T-helper 2 cell (primary cell): ENCODE results near the gene MPL.

Source experiments
- DNase-seq, 5 experiments: peaks; one replicate each; pipeline versions ENCODE4 v3.0.0 to v3.0.0-alpha.2; 2012 to 2022

The MPL gene

DNA sequence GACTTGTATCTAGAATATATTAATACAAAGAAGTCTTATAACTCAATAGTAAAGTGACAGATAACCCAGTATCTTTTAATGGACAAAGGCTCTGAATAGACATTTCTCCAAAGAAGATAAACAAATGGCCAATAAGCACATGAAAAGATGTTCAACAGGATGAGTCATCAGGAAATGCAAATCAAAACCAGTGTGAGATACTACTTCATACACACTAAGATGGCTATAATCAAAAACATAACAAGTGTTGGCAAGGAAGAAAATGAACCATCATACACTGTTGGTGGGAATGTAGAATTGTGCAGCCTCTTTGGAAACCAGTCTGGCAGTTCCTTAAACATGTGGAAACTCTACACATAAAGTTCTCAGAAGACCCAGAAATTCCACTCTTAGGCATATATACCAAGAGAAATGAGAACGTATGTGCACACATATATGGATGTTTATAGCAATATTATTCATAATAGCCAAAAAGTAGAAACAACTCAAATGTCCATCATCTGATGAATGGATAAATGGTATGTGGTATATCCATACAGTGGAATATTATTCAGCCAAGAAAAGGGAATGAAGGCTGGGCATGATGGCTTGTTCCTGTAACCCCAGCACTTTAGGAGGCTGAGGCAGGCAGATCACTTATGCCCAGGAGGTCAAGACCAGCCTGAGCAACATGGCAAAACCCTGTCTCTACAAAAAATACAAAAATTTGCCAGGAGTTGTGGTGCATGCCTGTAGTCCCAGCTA, 9.9 kb upstream of the MPL start:
- no peak for DNase-seq

DNA sequence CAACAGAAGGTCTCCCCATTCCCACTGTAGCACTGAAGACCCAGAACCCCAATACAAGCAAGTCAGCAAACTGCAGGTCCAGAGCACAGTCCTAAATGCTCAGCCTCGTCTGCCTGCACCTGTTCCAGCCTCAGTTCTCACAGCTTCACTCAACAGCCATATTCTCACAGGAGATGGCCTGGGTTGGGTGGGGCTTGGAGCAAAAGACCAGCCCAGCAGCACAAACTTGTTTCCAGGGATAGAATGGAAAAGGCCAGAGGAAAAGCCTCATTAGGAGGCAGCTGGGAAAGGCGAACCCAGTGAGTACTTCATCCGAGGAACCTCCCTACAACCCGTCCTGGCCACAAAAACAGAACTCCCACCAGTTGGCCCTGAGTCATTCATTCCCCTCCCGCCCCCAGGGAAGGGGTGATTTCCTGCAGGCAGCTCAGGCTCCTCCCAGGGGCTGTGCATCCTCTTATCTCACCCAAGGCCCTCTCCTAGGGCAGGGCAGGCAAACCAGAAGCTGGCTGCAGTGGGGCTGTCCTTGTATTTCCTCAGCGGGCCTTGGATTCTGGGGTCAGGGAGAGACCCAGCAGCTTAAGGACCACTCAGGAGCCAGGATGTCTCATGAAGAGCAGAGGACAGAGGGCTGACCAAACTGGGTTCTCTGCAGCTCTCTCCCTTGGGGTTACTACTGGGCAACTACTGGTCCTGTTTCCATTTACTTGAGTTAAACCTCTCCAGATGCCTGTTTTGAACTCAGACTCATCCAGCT, 7.4 kb upstream of the MPL start:
- DNase-seq: peak in 1 of 5 experiments; percentile 42

DNA sequence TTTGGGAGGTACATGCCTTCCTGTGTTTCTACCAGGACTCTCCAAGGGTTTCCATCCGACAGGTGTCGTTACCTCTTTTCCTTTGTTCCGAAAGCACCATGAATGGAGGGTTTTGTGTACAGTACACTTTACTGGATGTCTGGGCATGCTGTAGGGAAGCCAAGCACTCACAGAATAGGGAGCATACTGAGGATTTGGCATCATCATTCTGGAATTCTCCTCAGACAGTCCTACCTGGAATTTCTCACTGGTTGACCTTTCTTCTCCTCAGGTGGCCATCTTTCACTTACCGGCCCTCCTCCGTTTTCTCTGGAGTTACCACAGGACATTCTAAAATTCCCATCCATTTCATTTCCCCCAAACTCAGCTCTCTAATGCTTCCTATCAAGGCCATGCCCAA, 5.9 kb upstream of the MPL start:
- no peak for DNase-seq

DNA sequence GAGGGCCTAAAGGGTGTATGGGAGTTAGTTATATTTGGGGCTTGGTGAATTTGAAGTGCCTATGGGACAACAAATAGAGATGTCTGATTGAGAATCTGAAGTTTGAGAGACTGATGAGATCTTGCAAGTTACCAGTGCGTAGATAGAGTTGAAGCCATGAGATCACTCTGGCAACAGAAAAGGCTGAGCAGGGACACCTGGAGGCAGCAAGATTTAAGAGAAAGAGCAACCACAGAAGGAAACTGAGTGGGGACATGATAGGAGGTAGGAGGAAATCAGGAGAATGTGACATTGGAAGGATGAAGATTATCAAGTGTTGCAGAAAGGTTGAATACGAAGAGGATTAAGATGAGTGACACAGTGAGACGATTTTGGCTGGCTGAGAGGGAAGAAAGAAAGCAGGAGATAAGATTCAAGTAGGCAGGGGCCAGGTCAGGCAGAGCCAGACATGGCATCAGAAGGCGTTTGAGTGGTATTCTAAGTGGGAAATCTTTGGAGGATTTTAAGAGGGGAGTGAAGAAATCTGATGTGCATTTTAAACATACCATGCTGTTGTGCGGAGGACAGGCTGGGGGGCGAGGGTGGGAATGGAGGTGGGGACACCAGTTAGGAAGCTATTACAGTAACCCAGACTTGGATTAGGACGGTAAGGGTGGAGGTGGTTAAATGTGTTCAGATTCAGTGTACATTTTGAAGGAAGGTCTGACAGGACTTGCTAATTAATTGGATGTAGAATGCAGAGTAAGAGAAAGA, 3.0 kb upstream of the MPL start:
- DNase-seq: no peak

DNA sequence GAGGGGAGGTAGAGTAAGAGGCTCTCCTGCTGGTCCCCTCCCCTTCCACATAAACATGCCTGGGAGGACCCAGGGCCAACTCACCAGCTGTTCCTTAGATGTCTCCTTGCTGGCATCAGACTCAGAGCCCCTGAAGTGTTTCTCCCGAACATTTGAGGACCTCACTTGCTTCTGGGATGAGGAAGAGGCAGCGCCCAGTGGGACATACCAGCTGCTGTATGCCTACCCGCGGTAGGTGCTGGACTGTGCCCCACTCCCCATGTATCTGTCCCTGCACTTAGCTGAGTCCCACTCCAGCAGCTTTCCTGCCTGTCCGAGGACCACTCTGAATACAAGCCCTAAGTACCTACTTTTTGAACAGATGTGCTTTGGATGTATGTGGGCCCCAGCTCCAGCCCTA, 383 bp downstream of the MPL start:
- no peak for DNase-seq

DNA sequence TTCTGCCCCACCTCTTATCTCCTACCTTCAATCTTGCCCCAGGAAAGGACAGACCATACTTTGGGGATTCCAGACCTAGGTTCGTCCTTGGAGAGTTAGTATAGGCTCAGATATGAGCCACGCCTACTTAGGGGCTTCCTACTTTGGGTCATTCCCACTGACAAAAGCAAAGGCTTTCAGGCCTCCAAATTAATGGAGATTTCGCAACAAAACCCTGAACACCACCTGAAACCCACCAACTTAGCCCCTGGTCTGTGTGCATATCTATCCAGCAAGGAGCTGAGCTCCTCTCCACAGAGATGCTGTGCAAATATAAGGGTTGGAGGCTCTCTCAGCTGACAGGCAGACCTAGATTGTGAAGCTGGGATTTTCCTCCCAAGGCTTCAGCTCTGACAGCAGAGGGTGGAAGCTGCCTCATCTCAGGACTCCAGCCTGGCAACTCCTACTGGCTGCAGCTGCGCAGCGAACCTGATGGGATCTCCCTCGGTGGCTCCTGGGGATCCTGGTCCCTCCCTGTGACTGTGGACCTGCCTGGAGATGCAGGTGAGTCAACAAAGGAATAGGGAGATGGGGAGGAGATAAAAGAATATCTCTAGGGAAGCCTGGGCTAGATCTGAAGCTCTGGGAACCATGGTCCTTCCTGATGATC, 2.1 kb downstream of the MPL start:
- DNase-seq: no peak

DNA sequence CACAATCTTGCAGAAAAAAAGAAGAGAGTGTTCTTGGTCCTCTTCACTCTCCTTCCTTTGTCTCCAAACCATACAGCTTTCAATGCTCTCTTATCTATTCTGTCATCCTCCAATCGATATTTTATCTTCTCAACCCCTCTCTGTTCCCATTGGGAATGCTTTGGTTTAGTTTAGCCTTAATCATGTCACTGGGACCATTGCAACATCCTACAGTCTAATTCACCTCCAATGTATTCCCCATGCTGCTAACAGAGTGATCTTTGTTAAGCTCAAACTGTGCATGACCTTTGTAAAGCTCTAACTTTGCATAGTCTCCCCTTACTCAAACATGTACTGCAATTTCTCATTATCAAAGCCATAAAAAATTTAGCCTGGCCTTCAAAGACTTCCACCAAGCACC, 2.9 kb downstream of the MPL start:
- DNase-seq: no peak

DNA sequence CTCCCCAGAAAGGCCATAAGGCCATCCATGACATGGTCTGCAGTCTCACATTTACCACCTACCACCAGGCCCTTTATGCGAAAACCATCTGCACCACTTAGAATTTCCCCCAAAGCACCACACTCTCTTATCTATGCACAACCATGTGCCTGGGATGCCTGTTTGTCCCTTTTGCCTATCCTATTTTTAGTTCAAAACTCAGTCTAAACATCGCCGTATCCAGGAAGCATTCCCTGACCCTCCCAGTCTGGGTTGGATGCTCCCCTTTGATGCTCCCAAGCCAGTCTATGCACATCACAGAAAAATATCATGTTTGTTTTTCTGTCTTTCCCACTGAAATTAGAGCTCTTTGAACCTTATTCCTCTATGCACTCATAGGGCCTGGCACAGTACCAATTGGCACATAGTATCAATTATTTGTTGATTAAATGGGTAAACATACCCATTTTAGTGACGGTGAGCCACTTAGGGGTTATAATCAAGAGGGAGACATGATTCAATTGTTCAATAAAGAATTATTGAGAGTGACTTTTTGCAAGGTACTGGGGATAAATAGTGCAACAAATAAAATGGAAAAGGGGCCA, 6.7 kb downstream of the MPL start:
- no peak for DNase-seq

DNA sequence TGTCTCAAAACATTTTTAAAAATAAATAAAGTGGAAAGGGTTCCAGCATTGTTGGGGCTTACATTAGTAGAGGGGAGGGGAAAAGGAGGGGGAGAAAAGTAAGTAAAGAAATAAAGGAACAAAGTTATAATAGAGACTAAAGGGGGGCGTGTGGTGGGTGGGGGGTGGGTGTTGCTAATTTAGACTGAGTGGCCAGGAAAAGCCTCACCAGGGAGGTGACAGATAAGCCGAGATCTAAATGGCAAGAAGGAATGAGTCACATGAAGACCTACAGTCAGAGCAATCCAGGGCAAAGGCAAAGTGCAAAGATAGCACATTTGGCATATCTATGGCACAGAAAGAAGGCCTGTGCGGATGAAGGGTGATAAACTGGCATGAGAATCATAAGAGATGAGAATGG, 7.5 kb downstream of the MPL start:
- no peak for DNase-seq

DNA sequence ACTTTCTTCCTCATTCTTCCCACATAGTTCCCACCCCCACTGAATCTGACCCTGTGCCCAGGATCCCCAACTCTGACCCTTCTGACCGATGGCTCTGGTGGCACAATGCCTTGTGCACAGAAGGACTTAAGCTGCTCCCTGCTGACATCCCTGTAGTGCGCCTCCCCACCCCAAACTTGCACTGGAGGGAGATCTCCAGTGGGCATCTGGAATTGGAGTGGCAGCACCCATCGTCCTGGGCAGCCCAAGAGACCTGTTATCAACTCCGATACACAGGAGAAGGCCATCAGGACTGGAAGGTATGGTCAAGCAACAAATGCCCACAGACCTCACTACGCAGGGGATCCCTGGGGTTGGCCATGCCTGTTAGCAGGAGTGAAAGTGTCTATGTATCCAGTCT, 9.0 kb downstream of the MPL start:
- no peak for DNase-seq

DNA sequence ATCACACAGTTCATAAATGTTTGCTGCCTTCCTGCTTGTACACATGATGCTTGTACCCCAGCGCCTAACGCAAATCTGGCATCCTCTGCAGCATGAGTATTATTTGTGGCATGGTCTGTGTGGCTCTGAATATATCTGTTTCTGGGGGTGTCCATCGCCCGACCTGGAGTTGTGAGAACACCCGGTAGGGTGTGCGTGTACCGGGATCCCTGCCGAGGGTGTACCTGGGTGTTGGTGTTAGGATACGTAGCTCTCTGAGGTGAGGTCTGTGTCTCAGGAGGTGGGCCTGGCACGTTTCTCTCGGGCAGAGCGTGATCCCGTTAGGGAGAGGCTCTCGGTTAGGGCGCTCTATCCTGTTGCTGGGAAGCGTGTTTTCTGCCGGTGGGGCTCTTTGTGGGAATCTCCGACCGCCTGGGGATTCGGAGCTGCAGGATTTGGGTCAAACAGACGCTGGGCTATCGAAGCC, 10.8 kb downstream of the MPL start:
- DNase-seq: no peak

DNA sequence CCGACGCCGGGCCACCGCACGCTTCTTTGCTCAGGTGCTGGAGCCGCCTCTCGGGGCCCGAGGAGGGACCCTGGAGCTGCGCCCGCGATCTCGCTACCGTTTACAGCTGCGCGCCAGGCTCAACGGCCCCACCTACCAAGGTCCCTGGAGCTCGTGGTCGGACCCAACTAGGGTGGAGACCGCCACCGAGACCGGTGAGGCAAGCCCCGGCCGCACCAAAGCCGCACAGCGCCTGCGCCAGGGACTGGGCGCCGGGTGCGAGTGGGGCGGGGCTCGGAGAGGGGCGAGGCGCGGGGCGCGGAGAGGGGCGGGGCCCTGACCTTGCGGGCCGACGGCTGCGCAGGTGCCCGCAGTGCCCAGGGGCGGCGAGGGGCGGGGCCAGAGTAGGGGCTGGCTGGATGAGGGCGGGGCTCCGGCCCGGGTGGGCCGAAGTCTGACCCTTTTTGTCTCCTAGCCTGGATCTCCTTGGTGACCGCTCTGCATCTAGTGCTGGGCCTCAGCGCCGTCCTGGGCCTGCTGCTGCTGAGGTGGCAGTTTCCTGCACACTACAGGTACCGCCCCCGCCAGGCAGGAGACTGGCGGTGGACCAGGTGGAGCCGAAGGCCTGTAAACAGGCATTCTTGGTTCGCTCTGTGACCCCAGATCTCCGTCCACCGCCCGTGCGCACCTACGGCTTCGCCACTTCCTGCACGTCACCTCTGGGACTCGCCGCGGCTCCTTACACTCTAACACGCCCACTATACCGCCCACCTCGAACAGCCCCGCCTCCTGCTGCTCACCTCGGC, 11.4 kb downstream of the MPL start:
- peak; percentile 21 to 85 (median 53) for DNase-seq

DNA sequence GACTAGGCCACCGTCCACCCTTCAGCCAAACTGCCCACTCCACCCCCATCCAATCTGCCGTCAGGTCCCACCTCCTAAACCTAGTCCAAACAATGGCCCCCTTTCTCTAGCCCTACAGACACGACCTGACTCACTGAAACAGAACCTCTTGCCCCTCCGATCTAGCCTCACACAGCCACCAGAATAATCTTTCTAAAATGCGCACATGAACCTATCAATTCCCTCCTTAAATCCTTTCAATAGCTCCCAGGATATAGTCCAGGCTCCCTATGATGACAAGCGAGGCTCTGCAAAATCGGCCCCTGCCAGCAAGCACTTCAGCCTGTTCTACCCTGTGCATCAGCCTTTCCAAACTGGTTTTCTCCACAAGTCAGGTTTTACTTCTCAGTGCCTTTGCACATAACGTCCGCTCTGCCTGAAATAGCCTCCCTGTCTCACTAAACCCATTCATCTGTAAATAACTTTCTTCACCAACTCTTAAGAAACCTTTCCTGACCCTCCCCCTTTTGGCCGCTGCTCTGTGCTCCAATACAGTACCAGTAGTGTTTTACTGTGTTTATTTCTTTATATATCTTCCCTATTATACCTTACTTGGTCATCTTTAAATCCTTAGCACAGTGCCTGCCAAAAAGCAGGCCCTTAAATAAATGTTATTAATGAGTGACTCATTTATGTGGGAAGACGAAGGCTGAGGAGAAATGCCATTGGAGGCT, 12.1 kb downstream of the MPL start:
- no peak for DNase-seq

DNA sequence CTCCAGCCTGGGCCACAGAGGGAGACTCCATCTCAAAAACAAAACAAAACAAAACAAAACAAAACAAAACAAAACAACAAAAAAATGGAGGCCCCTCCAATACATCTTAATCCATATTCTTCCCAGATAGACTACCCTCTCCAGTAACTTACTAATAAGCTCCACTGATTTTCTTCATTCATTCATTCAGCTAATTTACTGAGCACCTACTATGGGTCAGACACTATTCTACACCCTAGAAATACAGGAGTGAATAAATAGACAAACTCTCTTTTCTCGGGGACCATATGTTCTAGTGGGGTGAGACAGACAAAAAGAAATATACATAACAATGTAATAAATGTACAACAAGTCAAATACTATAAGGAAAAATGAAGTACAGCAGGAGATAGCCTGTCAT, 13.4 kb downstream of the MPL start:
- no peak for DNase-seq

DNA sequence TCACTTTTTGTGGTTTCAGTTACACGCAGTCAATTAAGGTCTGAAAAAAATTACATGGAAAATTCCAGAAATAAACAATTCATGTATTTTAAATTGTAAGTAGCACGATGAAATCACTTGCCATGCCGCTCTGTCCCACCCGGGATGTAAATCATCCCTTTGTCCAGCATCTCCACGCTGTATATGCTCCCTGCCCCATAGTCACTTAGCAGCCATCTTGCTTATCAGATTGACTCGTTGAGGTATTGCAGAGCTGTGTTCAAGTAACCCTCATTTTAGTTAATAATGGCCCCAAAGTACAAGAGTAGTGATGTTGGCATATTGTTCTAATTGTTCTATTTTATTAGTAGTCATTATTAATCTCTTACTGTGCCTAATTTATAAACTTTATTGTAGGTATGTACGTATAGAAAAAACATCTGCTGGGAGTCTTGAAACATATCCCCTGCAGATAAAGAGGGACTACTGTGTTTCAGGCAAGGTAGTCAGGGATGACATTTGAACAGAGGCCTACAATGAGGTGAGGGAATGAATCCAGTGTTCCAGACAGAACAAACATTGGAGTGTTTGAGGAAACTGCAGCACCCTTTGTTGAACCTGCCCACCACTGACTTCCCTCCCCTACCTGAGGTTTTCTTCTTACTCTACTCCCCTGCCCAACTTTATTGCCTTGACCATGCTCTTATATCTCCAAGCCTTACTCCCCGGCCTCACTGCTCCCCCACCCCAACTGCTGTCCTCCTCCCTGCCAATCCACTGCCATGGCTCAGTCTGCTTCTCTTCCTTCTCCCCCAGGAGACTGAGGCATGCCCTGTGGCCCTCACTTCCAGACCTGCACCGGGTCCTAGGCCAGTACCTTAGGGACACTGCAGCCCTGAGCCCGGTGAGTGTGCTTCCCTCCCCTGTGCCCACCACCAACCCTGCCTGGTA, 14.1 kb downstream of the MPL start:
- no peak for DNase-seq

DNA sequence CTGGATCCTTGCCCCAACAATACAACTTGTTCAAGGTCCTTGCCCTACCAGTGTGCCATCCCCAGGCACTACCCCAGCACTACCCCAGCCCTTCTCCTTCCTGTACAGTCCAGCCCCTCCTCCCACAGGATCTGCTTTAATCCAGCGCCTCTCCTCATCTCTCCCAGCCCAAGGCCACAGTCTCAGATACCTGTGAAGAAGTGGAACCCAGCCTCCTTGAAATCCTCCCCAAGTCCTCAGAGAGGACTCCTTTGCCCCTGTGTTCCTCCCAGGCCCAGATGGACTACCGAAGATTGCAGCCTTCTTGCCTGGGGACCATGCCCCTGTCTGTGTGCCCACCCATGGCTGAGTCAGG, 14.7 kb downstream of the MPL start:
- no peak for DNase-seq

DNA sequence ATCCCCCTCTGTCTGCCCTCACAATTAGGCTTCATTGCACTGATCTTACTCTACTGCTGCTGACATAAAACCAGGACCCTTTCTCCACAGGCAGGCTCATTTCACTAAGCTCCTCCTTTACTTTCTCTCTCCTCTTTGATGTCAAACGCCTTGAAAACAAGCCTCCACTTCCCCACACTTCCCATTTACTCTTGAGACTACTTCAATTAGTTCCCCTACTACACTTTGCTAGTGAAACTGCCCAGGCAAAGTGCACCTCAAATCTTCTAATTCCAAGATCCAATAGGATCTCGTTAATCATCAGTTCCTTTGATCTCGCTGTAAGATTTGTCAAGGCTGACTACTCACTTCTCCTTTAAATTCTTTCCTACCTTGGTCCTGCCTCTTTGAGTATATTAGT, 15.3 kb downstream of the MPL start:
- no peak for DNase-seq

DNA sequence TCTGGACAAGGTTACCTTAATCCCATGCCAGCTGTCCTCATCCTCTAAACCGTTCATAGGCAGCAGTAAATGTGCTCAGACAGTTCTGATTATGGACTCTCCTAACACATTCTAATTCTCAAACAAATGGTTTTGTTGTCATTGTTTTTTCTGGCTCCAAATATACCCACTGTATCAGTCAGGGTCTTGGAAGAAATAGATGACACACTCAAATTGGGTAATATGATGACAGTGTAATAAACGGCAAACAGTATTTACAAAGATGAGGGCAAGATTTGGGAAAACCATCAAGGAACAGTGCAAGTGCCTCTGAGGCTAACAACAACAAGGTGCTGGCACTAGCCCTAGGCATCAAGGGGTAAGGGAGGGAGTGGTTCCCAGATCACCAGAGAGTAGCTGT, 16.9 kb downstream of the MPL start:
- DNase-seq: no peak

DNA sequence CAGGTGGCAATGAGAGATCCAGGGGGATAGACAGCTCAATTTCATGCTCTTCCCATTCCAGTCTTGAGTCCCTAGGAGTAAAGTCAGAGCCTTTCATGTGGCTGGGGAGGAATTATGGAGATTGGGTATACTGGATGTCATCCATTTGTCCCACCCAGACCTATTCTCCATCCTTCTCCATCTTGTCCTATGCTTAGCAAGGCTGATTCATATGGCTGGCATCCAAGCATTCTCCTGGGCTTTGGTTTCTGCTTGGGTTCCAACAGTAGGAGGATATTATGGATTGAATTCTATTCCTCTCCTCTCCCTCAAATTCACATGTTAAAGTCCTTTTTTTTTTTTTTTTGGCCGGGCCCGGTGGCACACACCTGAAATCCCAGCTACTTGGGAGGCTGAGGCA, 17.3 kb downstream of the MPL start:
- no peak for DNase-seq

DNA sequence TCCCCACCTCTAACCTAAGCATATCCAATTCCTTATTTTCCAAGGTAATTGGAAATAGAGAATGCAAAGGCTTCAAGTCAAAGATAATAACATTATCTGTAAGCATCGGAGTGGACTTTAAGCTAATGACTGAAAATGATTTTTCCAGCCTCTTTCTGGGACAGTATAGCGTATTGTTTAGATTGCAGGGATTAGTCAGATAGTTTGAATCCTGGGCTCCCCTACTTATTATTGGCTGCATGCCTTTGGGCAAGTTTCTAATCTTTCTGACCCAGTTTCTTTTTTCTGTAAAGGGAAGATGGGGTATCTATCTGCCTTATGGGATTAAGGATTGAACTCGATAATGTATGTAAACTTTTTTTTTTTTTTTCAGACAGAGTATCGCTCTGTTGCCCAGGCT, 19.6 kb downstream of the MPL start:
- DNase-seq: no peak
